ENCODE results near the gene THRAP3.

THRAP3 gene

GRCh38 chr1:36285443-36286101 is 61.3 kb downstream of the THRAP3 start:
- ChIA-PET POLR2A (interaction anchor here (1.5 to 1.9 kb wide), 2 partner anchors 21 to 136 kb away, joined by 4 to 9 read pairs; partner anchors contain the start of gene TRAPPC3), CTCF (interaction anchor here (0.7 to 7.7 kb wide), 43 partner anchors 8 to 193 kb away, joined by 3 to 126 read pairs (median 5); partner anchors contain the start of genes LSM10, MAP7D1, SH3D21 and THRAP3)
- H3K4me3 ChIP-seq (ENCODE audit: low read depth, low read length) = no peak overlapping the region
- peak; percentile 54 for TF ChIP-seq CTCF (IDR thresholded peaks at IDR 0.05; ENCODE audit: insufficient read depth, low read length, missing control alignments)
- DNase-seq (ENCODE audit: low read depth, low spot score) = peak; percentile 69

GRCh38 chr1:36286802-36287201 is 62.6 kb downstream of the THRAP3 start:
- ChIA-PET POLR2A (interaction anchor here (1.9 kb wide), 1 partner anchor 20 kb away, joined by 4 read pairs; no protein-coding TSS in a partner anchor), CTCF (interaction anchor here (0.9 to 7.7 kb wide), 17 partner anchors 7 to 188 kb away, joined by 3 to 126 read pairs (median 12); partner anchors contain the start of gene TRAPPC3)
- no peak for DNase-seq (ENCODE audit: low read depth, low spot score)
- no peak for TF ChIP-seq CTCF (IDR thresholded peaks at IDR 0.05; ENCODE audit: insufficient read depth, low read length, missing control alignments)
- no peak overlapping the region for H3K4me3 ChIP-seq (ENCODE audit: low read depth, low read length)

- ChIA-PET POLR2A (no interaction called here), CTCF (interaction anchor here (0.8 to 7.7 kb wide), 12 partner anchors 8 to 189 kb away, joined by 3 to 126 read pairs (median 6); partner anchors contain the start of gene TRAPPC3)
- no peak overlapping the region for H3K4me3 ChIP-seq (ENCODE audit: low read depth, low read length)
- no peak for TF ChIP-seq CTCF (IDR thresholded peaks at IDR 0.05; ENCODE audit: insufficient read depth, low read length, missing control alignments)
- no peak for DNase-seq (ENCODE audit: low read depth, low spot score)
Measured at GRCh38 chr1:36287595-36287994, 63.4 kb downstream of the THRAP3 start.

GRCh38 chr1:36295390-36295789 is 71.1 kb downstream of the THRAP3 start:
- ChIA-PET CTCF (interaction anchor here (0.9 to 1.5 kb wide), 5 partner anchors 8 to 162 kb away, joined by 3 to 6 read pairs (median 3); no protein-coding TSS in a partner anchor), POLR2A (no interaction called here)
- TF ChIP-seq CTCF (IDR thresholded peaks at IDR 0.05; ENCODE audit: insufficient read depth, low read length, missing control alignments) = no peak
- no peak overlapping the region for H3K4me3 ChIP-seq (ENCODE audit: low read depth, low read length)
- no peak for DNase-seq (ENCODE audit: low read depth, low spot score)

GRCh38 chr1:36297062-36297461 is 72.8 kb downstream of the THRAP3 start:
- POLR2A ChIA-PET = no interaction called here
- CTCF ChIA-PET = interaction anchor here (0.7 to 7.5 kb wide), 2 partner anchors 9 to 109 kb away, joined by 3 to 126 read pairs; no protein-coding TSS in a partner anchor
- no peak for DNase-seq (ENCODE audit: low read depth, low spot score)
- no peak for TF ChIP-seq CTCF (IDR thresholded peaks at IDR 0.05; ENCODE audit: insufficient read depth, low read length, missing control alignments)
- no peak overlapping the region for H3K4me3 ChIP-seq (ENCODE audit: low read depth, low read length)

- ChIA-PET POLR2A (no interaction called here), CTCF (interaction anchor here (0.7 to 7.5 kb wide), 9 partner anchors 9 to 150 kb away, joined by 3 to 126 read pairs (median 4); partner anchors contain the start of gene TRAPPC3)
- no peak for TF ChIP-seq CTCF (IDR thresholded peaks at IDR 0.05; ENCODE audit: insufficient read depth, low read length, missing control alignments)
- no peak overlapping the region for H3K4me3 ChIP-seq (ENCODE audit: low read depth, low read length)
- DNase-seq (ENCODE audit: low read depth, low spot score) = no peak
Measured at GRCh38 chr1:36298640-36299039, 74.4 kb downstream of the THRAP3 start.
